NCI-H2171 treated with DMSO at 0.1 percent for 48 hours (cell line): ENCODE measurements around the gene ARAP1.

Source experiments
- DNase-seq: peaks from one replicate; lab custom pipeline; 2025; lab: John Stamatoyannopoulos, UW

Gene ARAP1

DNA sequence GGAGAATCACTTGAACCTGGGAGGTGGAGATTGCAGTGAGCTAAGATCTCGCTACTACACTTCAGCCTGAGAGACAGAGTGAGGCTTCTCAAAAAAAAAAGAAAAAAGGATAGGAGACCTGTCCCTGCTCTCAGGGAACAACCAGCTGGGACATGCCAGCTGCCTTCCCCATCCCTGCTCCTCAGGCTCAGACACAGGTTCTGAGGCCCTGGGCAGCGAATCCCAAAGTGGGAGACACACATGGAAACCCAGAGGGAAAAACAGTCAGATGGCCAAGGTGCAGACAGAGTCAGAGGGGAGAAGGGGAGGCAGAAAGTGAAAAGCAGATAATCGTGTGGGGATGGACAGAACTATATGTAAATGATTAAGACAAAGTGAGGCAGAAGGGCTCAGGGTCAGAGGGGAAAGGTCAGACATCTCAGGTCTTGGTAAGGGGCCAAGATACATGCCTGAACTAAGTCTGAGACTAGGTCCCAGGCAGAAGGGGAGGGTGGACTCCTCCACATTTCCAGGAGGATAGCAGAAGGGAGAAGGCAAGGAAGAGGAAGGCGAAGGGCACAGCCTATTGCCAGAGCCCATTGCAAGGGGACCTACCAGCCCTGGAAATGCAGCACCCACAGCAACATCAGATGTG lies 27.4 kb upstream of the ARAP1 start:
- DNase-seq = peak; percentile 76

GRCh38 chr11:72778535-72779494 lies 26.6 kb upstream of the ARAP1 start:
- peak; percentile 39 for DNase-seq

- DNase-seq = no peak
Measured at GRCh38 chr11:72777755-72778278, 25.6 kb upstream of the ARAP1 start.

- DNase-seq = no peak
Measured at GRCh38 chr11:72776844-72777754, 24.9 kb upstream of the ARAP1 start.

- no peak for DNase-seq
Measured at GRCh38 chr11:72776117-72776843, 24.1 kb upstream of the ARAP1 start.

DNA sequence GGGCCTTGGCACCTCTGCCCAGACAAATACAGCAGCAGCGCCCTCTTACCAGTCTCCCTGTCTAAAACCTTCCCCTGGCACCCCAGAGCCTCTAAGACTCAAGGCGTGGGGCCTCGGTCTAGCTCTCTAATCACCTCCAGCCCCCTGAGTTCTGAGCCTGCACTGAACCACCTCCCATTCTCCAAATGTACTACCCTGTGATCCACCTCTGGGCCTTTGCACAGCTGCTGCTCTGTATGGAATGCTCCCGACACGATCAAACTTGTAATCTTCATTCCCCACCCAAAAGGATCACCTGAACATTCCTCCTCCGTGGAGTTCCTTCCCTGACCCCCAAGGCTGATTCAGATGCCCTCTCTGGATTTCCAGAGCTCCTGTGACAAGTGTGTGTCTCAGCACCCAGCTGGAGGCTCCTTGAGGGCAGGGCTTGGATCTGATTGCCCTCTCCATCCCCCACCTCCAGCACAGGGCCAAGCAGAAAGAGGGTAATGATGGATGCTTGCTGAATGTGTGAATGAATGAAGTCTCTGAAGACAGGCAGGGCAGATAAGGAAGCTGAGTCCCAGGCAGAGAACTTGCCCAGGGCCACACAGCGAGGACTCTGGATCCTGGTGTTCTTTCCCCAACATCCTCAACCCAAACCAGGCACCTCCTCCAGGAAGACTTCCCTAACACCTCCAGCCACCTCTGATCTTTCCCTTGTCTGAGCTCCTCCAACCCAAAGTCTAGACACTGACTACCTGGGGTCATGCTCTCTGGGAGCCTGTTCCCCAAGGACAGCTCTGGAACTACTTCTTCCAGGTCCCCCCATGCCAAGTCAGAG lies 23.3 kb upstream of the ARAP1 start:
- no peak for DNase-seq

- DNase-seq = peak; percentile 50
Measured at GRCh38 chr11:72774499-72774898, 22.3 kb upstream of the ARAP1 start.

GRCh38 chr11:72773696-72774095 lies 21.5 kb upstream of the ARAP1 start:
- DNase-seq = no peak

- no peak for DNase-seq
Measured at GRCh38 chr11:72773291-72773690, 21.1 kb upstream of the ARAP1 start.

GRCh38 chr11:72772059-72772458 lies 19.9 kb upstream of the ARAP1 start:
- no peak for DNase-seq

GRCh38 chr11:72771507-72771906 lies 19.3 kb upstream of the ARAP1 start:
- DNase-seq = no peak

DNA sequence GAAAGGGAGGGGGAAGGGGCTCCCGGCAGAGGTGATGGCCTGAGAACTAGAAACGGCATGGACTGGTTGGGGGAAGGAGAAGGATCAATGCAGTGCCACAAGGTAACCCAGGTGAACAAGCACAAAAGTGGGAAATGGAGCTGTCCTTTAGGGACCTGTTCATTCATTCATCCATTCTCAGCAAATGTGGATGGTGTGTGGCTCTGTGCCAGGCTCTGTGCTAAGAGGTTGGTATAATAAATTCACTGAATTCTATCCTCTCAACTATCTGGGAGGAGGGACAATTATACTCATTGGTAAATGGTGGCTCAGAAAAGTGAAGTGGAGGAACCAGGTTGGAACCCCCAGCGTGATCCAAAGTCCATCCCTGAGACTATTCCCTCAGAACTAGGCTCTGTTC lies 18.6 kb upstream of the ARAP1 start:
- no peak for DNase-seq

- no peak for DNase-seq
Measured at GRCh38 chr11:72769680-72770079, 17.5 kb upstream of the ARAP1 start.

DNA sequence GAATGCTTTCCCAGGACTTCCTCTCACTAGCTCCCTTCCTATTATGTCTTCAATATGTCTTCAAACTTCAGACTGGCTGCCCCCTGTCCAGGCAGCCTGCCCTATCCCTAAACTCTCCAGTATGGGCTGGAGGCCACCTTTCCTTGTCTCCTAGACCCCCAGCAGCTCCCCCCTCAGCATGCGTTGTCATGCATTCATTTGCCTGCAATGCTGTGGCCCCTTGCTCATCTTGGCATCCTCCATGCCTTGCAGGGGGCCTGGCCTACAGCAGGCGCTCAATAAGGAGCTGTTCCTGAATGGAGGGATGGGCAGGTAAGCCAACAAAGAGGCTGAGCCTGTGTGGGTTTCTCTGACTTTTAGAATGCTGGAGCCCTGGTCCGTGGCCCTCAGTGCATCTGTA lies 16.4 kb upstream of the ARAP1 start:
- DNase-seq = no peak

GRCh38 chr11:72767203-72768062 lies 15.2 kb upstream of the ARAP1 start:
- DNase-seq = no peak

- no peak for DNase-seq
Measured at GRCh38 chr11:72766152-72766902, 14.1 kb upstream of the ARAP1 start.

DNA sequence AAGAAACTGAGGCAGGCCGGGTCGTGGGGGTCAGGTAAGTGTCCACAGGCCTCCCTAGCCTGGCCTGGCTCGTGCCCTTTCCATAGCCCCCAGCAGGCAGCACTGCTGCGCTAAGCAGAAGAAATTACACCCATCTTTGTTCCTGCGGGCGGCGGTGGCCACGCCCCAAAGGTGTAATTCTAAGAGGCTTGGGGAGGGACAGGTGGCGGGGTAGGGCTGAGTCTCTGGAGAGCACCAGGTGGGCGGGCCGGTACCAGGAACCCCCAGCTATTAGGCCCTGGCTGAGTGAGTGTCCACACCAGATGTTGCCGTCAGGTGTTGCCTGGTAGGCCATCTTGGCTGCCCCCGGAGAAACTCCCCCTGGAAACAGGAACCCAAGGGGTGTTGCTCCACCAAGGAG lies 12.3 kb upstream of the ARAP1 start:
- DNase-seq = peak; percentile 99

- DNase-seq = no peak
Measured at GRCh38 chr11:72763823-72764222, 11.6 kb upstream of the ARAP1 start.
